NCI-H2196 treated with DMSO at 0.1 percent for 48 hours (cell line): ENCODE measurements around the gene TMPRSS11F.

Source experiments
- DNase-seq: peaks from one replicate; lab custom pipeline; 2025; ENCODE audit not compliant: unreplicated experiment; lab: John Stamatoyannopoulos, UW

TMPRSS11F gene

DNA sequence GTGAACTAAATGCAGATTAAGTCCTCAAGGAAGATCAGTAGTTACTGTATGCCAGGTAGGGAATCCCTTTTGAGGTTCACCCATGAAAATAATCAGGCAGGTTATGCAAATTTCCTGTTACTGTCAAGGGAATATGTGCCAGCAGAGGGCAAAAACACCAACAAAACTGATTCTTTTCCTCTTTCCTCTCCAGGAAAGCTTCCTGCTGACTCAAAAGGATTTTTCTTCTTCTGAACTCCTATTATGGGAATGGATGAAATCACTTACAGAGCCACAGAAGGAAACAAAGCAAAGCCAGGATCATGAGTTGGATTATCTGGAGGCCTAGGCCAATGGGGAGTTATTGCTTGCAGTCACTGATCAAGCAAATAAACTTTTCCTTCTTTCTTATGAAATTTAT, 49.7 kb downstream of the TMPRSS11F start:
- DNase-seq: no peak

- no peak for DNase-seq
Measured at GRCh38 chr4:68077737-68078136, 51.9 kb downstream of the TMPRSS11F start.

GRCh38 chr4:68077301-68077700, 52.4 kb downstream of the TMPRSS11F start:
- DNase-seq: no peak

GRCh38 chr4:68076194-68076593, 53.5 kb downstream of the TMPRSS11F start:
- DNase-seq: no peak

DNA sequence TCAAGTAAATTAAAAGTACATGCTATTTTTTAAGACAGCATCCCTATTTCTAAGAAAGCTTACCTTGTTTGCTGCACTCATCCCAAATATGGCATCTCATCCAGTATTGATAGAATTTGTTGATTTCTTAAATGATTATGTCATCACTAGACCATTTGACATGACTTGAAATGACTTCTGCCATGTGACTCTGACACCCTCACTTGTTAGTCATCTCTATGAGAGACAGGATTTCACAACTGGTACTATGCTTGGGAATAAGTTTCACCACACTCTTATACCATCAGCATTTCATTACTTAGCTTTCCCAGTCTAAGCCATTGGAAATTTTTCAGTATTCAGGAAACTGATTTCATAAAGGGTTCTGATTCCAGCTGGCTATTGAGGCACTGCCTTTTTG, 55.3 kb downstream of the TMPRSS11F start:
- no peak for DNase-seq

DNA sequence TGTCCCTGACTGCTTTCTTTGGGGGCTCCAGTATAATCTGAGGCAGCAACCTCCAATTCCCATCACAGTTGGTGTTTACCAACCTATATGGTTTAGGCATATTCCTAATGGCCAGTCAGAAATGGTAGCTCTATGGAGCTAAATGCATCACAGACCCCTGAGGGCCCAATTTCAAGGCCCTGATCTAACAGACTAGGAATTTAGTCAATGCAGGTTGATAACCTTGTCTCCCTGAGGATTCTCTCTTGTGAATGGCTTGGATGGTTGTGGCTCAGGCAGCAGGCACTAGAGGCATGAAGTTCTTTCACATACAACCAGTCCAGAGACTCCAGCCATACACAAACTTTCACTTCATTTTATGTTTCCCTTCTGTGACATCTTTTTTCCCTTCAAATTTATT, 59.4 kb downstream of the TMPRSS11F start:
- no peak for DNase-seq

- no peak for DNase-seq
Measured at GRCh38 chr4:68062501-68062900, 67.2 kb downstream of the TMPRSS11F start.

DNA sequence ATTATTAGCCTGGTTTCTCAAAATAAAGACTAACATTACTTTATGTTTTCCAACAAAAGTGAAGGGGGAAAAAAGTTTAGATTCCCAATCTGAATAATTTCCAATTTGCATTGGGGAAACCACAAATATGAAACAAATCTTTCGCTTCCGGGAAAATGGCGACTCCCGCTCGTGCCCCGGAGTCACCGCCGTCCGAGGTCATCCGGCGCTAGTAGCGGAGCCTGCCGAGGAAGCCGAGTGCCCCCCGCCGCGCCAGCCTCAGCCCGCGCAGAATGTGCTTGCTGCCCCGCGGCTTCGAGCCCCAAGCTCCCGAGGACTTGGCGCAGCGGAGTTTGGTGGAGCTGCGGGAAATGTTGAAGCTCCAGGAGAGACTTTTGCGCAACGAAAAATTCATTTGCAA, 91.4 kb downstream of the TMPRSS11F start:
- no peak for DNase-seq

DNA sequence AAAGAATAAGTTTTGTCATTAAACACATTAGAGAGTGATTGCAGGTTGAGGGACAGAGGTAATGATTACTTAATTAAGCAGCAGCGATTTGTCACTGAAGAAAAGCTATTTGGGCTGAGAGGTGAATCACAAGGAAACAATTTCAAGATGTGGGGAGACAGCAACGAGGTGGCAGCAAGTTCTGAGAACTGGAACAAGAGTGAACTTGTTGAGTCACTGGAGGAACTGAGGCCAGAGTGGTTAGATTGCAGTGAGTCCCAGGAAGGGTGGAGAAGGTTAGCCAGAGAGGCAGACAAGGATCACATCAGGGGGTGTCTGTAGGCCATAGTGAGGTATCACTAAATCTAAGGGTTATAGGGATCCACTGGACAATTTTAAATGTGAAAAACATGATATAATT, 108.5 kb downstream of the TMPRSS11F start:
- no peak for DNase-seq

DNA sequence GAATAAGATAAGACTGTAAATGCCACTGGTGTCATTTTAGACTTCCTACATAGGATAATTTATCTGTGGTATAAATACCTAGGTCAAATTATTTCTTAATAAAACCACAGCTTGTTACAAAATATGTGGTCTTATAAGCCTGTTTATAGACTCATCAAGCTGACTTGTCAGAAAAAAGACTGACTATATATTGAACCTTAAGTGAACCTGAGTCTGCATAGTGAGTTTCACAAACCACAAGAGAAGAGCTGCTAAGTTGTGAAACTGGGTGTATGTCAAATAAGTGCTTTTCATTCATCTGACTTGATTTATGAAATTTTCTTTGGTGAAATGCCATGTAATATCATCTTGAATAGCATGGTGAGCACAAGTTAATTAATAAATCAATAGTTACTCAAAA, 118.0 kb downstream of the TMPRSS11F start:
- no peak for DNase-seq
